Transverse colon (tissue), 4 donors: ENCODE measurements around the gene ST6GALNAC5. TPM values are rescaled to one million over a fixed set of nuclear protein-coding genes. Genes with fewer than 3 reads are reported as not detected.

ENCODE experiments used
- DNase-seq: peaks from one replicate; pipeline ENCODE4 v3.0.0-alpha.2; 2019
- H3K27ac ChIP-seq, 4 donors: fragments of 200-600 bp; sonication (generic); 2 replicates each; pipeline ENCODE4 v1.5.1; 2016 to 2018; ENCODE audit warnings: inconsistent platforms in 4 of 4
- H3K27me3 ChIP-seq: fragments of 200-600 bp; sonication (generic); 2 replicates; pipeline ENCODE4 v1.5.1; 2017; ENCODE audit warnings: inconsistent platforms
- H3K36me3 ChIP-seq, 4 donors: fragments of 200-600 bp; sonication (generic); 2 replicates each; pipeline ENCODE4 v1.5.1; 2017 to 2019; ENCODE audit warnings: inconsistent platforms in 4 of 4
- H3K4me1 ChIP-seq, 4 donors: fragments of 200-600 bp; sonication (generic); 2 replicates each; pipeline ENCODE4 v1.5.1; 2017 to 2020; ENCODE audit warnings: inconsistent platforms in 4 of 4
- H3K4me3 ChIP-seq, 4 donors: fragments of 200-600 bp; sonication (generic); 1 replicate in 1 of 4; 2 replicates in 3 of 4; pipeline versions ENCODE4 v1.5.1 to v1.6.1; 2017 to 2019; ENCODE audit warnings: inconsistent platforms in 4 of 4
- H3K9me3 ChIP-seq, 2 donors: fragments of 200-600 bp; sonication (generic); 2 replicates each; pipeline ENCODE4 v1.5.1; 2017 to 2019; ENCODE audit warnings: inconsistent platforms in 2 of 2
- EP300 ChIP-seq: sonication (generic); formaldehyde crosslinking; IDR thresholded peaks from one replicate; pipeline ENCODE4 v1.6.1; 2017; ENCODE audit warnings: antibody characterized with exemption, low read depth
- POLR2A ChIP-seq: fragments of 450-650 bp; IDR thresholded peaks from one replicate; pipeline ENCODE4 v1.6.1; 2016; ENCODE audit warnings: antibody characterized with exemption, mild to moderate bottlenecking, moderate library complexity
- POLR2AphosphoS5 ChIP-seq, 3 donors: sonication (generic); formaldehyde crosslinking; IDR thresholded peaks; one replicate each; pipeline ENCODE4 v1.6.1; 2016; ENCODE audit warnings: antibody characterized with exemption in 3 of 3
- WGBS, 2 donors: methylation state at CpG; one replicate each; pipeline ENCODE4 v1.1.5; 2018; ENCODE audit warnings: low coverage in 1 of 2; 5-methylcytosine and 5-hydroxymethylcytosine counted together
- in situ Hi-C, 4 donors: fragments of 200-750 bp; cut with MboI; loops; one replicate each; pipeline versions ENCODE4 v1.15.0 to v1.15.1; 2017; ENCODE audit warnings: low sequenced_read_pairs in 3 of 4, low pct_ligation_motif_present in 1 of 4, low pct_unique_long_range_greater_than_20kb in 1 of 4
- intact Hi-C: fragments of 100-400 bp; cut with DNase I; formaldehyde crosslinking; loops from one replicate; pipeline ENCODE4 v1.15.1; 2023; ENCODE audit warnings: low total_unique reads
- total RNA-seq, 4 donors: library from RNA; depleted of rRNA; stranded (reverse); fragments of >200 nt; gene quantifications; one replicate each; pipeline ENCODE4 v1.1.0, GENCODE V29; 2016
- TF ChIP-seq, protein P1 (sequence below), 5 experiments: fragments of 200-600 bp in 3 of 5; fragments of 450-650 bp in 2 of 5; sonication (generic) in 3 of 5; IDR thresholded peaks; 1 replicate in 2 of 5; 2 replicates in 3 of 5; pipeline ENCODE4 v1.5.1; 2016 to 2017; ENCODE audit warnings: antibody characterized with exemption in 5 of 5, inconsistent platforms in 3 of 5, mild to moderate bottlenecking in 2 of 5, moderate library complexity in 1 of 5

ST6GALNAC5 gene
- total RNA-seq, 4 donors from 2014 or later, result 0.80 to 12.3 (median 1.9) TPM

DNA sequence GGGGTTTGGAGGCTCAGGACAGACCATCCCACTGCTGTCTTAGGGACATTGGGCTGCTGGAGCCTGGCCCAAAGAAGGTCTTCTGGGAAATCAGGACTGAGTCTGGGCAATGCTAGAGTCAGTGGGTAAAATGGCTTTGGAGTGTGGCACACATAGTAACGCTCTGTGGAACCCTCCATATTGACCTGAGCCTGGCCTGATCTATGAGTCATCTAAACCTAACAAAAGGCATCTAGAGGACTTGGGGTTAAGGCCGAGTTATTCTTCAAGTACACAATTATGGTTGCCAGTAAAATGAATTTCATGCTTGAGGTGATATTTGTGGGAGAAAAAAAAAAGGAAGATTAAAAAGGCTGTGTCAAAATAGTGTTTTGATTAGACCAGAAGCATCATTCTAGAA lies 77.7 kb downstream of the ST6GALNAC5 start:
- Histone ChIP-seq H3K27ac (no peak overlapping the region), H3K27me3 (no peaks in the 10 kb centered on the region), H3K36me3 (no peaks in the 10 kb centered on the region), H3K9me3 (no peaks in the 10 kb centered on the region), H3K4me1 (no peaks in the 10 kb centered on the region), H3K4me3 (no peak overlapping the region)
- 43 to 45% methylated on average over 1 to 2 of the region's 2 CpGs for WGBS, 2 donors
- DNase-seq, result no peak
- intact Hi-C loops, result no loop called here
- in situ Hi-C loops, result no loop called here
- TF ChIP-seq POLR2AphosphoS5 (IDR thresholded peaks at IDR 0.05) (no peak), POLR2A (no peak), EP300 (no peak)
- TF ChIP-seq, protein P1, sequence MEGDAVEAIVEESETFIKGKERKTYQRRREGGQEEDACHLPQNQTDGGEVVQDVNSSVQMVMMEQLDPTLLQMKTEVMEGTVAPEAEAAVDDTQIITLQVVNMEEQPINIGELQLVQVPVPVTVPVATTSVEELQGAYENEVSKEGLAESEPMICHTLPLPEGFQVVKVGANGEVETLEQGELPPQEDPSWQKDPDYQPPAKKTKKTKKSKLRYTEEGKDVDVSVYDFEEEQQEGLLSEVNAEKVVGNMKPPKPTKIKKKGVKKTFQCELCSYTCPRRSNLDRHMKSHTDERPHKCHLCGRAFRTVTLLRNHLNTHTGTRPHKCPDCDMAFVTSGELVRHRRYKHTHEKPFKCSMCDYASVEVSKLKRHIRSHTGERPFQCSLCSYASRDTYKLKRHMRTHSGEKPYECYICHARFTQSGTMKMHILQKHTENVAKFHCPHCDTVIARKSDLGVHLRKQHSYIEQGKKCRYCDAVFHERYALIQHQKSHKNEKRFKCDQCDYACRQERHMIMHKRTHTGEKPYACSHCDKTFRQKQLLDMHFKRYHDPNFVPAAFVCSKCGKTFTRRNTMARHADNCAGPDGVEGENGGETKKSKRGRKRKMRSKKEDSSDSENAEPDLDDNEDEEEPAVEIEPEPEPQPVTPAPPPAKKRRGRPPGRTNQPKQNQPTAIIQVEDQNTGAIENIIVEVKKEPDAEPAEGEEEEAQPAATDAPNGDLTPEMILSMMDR (IDR thresholded peaks at IDR 0.05), result no peak

- no peaks in the 10 kb centered on the region for H3K4me1 ChIP-seq
- no peak overlapping the region for H3K27ac ChIP-seq
- in situ Hi-C loops (no loop called here), intact Hi-C loops (no loop called here)
- no peak overlapping the region for H3K4me3 ChIP-seq
- H3K36me3 ChIP-seq, result no peaks in the 10 kb centered on the region
- no peak for TF ChIP-seq POLR2AphosphoS5 (IDR thresholded peaks at IDR 0.05)
- no peak for TF ChIP-seq EP300
- TF ChIP-seq, protein P1 (IDR thresholded peaks at IDR 0.05), result no peak
- TF ChIP-seq POLR2A, result no peak
- no peaks in the 10 kb centered on the region for H3K27me3 ChIP-seq
- H3K9me3 ChIP-seq, result no peaks in the 10 kb centered on the region
- no peak for DNase-seq
These were observed 81.6 kb downstream of the ST6GALNAC5 start for GRCh38 chr1:76948846-76949245.

- Histone ChIP-seq H3K4me1 (no peaks in the 10 kb centered on the region), H3K27me3 (no peaks in the 10 kb centered on the region), H3K36me3 (no peaks in the 10 kb centered on the region), H3K27ac (no peak overlapping the region), H3K9me3 (no peaks in the 10 kb centered on the region), H3K4me3 (no peak overlapping the region)
- no peak for DNase-seq
- 64 to 100% methylated on average over 1 to 3 of the region's 3 CpGs for WGBS, 2 donors
- TF ChIP-seq POLR2AphosphoS5 (IDR thresholded peaks at IDR 0.05) (no peak), POLR2A (no peak), EP300 (no peak)
- TF ChIP-seq, protein P1 (IDR thresholded peaks at IDR 0.05), result no peak
- in situ Hi-C loops, result no loop called here
- intact Hi-C loops, result no loop called here
These were observed 82.2 kb downstream of the ST6GALNAC5 start for GRCh38 chr1:76949503-76949902.

- Histone ChIP-seq H3K36me3 (no peaks in the 10 kb centered on the region), H3K9me3 (no peaks in the 10 kb centered on the region), H3K4me3 (no peak overlapping the region), H3K27me3 (no peaks in the 10 kb centered on the region), H3K4me1 (no peaks in the 10 kb centered on the region), H3K27ac (no peak overlapping the region)
- TF ChIP-seq POLR2A (no peak), EP300 (no peak), POLR2AphosphoS5 (IDR thresholded peaks at IDR 0.05) (no peak)
- WGBS, 2 donors, result 70 to 86% methylated on average over 2 of the region's 2 CpGs
- in situ Hi-C loops (no loop called here), intact Hi-C loops (no loop called here)
- no peak for DNase-seq
These were observed 83.0 kb downstream of the ST6GALNAC5 start for GRCh38 chr1:76950306-76950705.

GRCh38 chr1:76951153-76951552 lies 83.9 kb downstream of the ST6GALNAC5 start:
- intact Hi-C loops (no loop called here), in situ Hi-C loops (no loop called here)
- Histone ChIP-seq H3K27ac (no peak overlapping the region), H3K4me3 (no peak overlapping the region), H3K9me3 (no peaks in the 10 kb centered on the region), H3K27me3 (no peaks in the 10 kb centered on the region), H3K4me1 (no peaks in the 10 kb centered on the region), H3K36me3 (no peaks in the 10 kb centered on the region)
- no peak for DNase-seq
- no peak for TF ChIP-seq POLR2A
- TF ChIP-seq, protein P1 (IDR thresholded peaks at IDR 0.05), result no peak
- TF ChIP-seq EP300, result no peak
- TF ChIP-seq POLR2AphosphoS5 (IDR thresholded peaks at IDR 0.05), result no peak
- 53 to 68% methylated on average over 2 of the region's 2 CpGs for WGBS, 2 donors
